Measurements from ENCODE around the gene LDHA.

The LDHA gene

DNA sequence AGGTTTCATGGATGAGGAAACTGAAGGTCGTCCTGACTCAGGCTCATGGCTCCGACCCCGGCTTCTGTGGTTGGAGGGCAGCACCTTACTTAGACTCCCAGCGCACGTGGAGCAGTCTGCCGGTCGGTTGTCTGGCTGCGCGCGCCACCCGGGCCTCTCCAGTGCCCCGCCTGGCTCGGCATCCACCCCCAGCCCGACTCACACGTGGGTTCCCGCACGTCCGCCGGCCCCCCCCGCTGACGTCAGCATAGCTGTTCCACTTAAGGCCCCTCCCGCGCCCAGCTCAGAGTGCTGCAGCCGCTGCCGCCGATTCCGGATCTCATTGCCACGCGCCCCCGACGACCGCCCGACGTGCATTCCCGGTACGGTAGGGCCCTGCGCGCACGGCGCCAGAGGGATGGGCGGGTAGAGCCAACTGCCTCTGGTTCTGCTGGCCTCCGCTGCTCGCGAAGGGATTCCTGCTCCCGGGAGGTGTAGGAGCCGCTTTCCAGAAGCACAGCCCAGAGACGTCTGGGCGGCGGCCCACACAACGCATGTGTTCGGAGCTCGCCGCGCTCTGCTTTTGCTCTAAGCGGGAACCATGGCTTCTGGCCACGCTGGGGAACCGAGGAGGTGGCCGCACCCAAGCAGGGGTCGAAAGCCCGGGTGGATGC lies at the start of gene LDHA:
TSS of gene LDHA (plus strand) at position 289 of the 653 bp plus-strand sequence. CDS start 2,280 bp downstream, outside the sequence.
- DNase-seq = peak; percentile 100

DNA sequence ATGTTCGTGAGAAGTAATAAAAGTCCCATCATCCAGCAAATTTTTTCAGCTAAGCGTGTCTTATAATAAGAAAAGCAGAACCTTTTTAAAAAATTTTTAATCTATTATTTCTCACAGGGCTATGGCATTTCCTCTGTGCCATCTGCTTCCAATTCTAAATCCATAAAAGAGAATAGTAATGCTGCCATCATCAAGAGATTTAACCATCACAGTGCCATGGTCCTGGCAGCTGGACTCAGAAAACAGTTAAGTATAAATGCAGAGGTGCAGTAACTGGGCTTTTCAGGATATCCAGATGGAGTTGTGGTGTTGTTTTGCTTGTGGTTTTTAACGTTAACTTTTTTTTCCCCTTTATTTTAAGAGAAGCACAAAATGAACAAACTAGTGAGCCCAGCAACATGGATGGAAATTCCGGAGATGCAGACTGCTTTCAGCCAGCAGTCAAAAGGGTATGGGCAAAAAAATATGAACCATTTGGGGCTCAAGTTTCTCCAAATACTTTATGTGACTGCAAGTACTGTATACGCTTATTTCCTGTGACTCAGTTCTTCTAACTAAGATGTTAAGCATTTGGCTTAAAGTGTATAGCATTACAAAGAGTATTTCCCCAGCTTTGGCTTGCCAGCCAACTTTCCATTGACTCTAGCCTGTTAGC lies 46.8 kb upstream of the LDHA start:
- DNase-seq = no peak

DNA sequence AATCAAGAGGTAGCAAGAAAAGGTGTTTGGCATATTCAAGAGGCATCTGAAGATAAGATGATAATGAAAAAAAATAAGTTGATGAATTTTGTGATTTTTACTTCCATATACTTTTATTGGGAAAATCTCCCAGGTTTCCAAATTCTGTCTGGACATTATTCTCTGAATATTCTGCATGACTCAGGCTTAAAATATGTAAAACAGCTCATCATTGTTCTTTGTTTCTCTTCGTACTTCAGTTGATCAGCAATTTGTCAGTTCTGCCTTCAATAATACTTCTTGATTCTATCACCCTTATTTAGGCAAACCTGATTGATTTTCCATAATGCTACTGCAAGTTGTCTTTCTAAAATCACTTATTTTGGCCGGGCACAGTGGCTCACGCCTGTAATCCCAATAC lies 41.8 kb upstream of the LDHA start:
- DNase-seq = no peak

DNA sequence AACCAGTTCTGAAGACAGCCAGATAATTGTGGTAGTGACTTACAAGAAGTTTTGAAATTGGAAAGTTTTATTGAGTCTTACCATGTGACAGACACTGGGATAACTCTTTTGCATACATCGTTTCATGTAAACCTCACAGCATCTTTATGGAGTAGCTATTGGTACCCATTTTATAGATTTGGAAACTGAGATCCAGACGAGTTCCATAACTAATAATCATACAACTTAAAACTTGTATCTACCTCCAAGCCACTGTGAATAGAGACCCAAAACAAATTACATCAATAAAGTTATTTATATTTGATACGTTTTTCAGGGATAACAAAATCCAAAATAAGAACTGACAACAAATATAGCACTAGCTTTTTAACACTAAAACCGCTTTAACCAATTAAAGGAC lies 35.7 kb upstream of the LDHA start:
- DNase-seq = no peak

DNA sequence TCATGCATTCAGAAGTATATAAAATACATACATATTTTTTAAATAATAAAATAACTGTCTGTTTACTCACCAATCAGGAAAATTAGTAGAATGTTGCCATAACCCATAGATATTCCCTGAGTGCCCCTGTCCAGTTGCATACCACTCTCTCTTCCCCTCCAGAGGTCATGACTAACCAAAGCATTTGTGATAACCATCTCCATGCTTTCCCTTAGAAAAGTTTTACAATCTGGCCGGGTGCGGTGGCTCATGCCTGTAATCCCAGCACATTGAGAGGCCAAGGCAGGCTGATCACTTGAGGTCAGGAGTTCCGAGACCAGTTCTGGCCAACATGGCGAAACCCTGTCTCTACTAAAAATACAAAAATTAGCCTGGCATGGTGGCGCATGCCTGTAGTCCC lies 33.2 kb upstream of the LDHA start:
- no peak for DNase-seq

DNA sequence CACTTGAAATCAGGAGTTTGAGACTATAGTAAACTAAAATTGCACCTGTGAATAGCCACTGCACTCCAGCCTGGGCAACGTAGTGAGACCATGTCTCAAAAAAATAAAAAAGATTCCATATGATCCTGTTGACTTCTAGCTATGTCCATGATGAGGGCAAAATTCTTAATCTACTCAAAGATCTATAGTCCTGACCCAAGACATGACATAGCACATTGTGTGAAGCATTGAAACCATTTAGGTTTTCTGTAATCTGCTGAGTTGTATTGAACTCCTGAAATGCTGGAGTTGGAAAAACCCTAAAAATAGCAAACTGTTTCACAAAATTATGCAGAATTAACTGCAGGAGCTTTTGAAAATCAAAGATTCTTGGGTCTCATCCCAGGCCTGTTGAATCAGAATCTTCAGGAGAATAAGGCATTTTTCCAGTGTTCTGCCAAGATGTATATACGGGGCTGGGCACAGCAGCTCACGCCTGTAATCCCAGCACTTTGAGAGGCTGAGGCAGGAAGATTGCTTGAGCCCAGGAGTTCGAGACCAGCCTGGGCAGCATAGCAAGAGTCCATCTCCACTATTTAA lies 29.8 kb upstream of the LDHA start:
- DNase-seq = no peak

DNA sequence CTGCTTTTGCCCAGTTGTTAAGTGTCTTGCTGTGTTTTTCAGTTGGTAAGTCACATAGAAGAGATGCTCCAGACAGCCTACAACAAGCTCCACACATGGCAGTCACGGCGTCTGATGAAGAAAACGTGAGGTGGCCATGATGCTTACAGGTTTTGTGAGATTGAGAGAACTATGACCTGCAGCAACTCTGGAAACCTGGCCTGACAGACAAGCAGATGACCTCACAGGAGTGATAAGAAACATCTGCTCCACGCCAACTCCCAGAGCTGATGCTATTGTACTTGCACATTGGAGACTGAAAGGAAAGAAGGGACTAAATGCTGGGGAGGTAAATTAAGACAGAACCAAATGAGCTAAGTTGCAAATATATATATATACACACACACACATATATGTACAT lies 28.6 kb upstream of the LDHA start:
- no peak for DNase-seq

DNA sequence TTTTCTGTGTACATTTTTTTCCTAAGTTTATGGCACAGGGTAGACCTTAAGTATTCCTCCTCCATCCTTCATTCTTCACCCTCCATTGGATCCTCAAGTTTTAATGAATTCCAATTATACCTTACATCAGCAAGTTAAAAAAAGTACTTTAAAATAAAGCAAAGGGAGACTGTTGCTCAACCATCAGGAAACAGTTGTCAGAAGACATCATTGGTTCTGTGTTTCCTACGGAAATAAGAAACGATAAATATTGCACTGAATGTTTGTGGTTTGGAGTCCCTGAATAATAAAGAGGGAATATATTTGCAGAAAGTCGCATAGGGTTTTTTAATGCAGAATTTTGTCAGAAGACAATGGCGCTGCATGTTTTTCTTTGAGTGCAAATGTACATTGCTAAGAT lies 28.1 kb upstream of the LDHA start:
- DNase-seq = no peak

DNA sequence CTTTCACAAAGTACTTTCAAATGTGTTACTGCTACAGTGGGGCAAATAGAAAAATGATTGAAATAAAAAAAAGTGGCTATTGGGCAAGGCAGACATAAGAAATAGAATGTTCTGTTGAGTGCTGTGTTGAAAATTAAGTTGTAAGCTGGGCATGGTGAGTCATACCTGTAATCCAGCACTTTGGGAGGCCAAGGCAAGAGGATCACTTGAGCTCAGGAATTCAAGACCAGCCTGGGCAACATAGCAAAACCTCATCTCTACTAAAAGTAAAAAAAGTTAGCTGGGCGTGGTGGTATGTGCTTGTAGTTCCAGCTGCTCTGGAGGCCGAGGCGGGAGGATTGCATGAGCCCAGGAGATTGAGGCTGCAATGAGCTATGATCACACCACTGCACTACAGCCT lies 26.9 kb upstream of the LDHA start:
- no peak for DNase-seq

DNA sequence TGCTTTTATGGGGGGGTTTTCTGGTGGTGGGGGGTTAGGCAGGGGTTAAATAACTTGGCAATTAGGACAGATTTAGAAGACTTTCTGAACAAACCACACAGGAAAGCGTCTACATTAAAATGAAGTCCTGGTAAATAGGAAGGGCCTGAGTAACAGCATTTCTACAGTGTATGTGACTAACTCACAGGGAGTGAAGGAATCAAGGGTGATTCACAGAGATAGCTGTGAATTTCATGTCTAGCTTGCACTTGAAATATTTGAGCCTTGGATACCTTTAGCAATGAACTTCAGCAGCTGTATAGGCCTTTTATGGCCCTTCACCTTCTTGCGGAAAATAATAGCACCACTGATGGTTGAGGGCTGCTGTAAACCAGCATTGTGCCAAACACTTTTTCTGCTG lies 26.1 kb upstream of the LDHA start:
- DNase-seq = no peak

DNA sequence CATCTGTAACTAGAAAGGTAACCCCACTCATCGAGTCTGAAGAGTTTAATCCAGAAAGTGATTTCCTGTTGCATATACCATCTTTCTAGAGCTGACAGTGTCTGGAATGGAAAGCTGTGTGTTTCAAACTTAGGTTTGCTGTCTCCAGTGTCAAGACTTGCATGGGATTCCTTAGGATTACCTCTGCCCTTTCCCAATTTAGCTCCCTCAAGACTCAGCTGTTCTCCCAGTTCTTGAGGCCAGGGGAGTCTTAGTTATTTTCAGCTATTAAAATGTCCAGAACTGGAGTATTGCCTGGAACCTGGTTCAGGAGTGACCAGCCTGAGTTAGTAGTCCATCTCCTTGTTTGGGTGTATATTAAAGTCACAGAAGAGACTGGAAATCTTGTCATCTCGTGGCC lies 25.0 kb upstream of the LDHA start:
- no peak for DNase-seq

DNA sequence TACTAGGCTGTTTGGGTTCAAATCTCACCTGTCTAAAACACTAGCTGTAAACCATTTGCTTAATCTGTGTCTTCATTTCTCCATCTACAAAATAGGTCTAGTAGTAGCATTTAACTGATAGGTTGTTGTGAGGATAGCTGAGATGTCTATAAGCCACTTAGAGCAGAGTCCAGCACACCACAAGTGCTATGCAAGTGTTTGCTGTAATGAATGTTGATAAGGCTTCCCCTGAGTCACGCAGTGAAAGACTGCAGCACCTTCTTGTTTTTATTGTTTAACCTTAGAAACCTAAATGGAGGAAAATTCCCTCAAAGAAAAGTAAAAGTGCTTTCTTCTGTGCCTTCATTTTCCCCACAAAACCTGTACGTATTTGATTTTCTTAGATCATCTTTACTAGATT lies 23.1 kb upstream of the LDHA start:
- no peak for DNase-seq

DNA sequence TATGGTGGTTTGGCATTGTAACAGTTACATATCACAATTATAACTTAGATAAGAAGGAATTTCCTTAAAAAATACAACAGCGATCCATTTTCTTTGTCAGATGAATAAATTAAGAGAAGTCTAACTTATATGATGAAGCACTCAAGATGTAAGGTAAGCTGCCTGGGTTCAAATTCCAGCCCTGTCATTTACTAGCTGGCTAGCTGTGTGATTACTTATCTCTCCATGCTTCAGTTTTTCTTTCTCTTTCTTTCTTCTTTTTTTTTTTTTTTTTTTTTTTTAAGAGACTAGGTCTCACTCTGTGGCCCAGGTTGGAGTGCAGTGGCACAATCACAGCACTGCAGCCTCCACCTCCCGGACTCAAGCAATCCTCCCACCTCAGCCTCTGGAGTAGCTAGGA lies 22.2 kb upstream of the LDHA start:
- DNase-seq = no peak

DNA sequence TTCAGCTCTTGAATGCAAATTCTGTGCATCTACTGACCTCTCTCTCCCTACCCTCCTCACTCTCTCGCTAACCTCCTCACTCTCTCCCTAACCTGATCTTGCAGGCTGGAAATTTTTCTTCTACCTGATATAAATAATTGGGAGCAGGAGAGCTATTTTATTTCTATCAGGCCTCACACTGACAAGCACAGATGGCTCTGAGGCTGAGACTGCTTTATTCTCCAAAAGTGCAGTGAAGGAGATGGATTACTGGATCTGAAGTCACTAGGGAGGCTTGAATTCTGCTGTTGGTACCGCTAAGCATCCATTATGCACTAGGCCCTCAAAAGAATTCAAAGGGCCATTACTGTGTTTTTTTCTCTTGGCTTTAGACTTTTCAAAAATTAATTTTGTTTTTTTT lies 19.4 kb upstream of the LDHA start:
- no peak for DNase-seq

DNA sequence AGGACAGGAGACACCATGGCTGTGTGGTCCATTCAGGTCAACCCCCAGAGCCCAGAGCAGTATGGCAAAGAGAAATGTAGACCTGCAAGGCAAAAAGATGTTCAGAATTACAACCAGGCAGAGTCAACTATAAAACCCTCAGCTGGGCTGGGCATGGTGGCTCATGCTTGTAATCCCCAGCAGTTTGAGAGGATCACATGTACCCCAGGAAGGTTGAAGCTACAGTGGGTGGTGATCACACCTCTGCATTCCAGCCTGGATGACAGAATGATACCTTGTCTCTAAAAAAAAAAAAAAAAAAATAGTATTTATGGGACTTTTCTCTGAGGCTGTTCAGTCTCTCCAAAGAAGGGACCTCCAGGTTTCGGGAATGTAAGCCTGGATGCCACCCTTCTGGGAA lies 18.4 kb upstream of the LDHA start:
- no peak for DNase-seq

DNA sequence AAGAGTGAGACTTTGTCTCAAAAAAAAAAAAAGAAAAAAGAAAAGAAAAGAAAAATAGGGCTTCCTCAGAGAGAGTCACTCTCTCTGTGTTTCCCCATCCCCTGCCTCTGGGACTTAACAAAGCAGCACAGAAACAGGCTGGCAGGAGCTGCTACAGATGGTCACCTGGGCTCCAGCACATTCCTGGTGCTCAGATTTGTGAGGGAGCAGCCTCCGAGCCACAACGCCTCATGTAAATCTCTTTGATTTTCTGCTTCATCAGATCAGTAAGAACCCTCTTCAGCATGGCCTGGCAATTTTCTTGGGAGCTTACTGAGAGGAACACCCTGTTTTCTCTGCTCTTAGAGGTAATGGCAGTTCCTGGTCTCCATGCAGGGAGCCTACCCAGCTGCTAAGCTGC lies 15.2 kb upstream of the LDHA start:
- no peak for DNase-seq

DNA sequence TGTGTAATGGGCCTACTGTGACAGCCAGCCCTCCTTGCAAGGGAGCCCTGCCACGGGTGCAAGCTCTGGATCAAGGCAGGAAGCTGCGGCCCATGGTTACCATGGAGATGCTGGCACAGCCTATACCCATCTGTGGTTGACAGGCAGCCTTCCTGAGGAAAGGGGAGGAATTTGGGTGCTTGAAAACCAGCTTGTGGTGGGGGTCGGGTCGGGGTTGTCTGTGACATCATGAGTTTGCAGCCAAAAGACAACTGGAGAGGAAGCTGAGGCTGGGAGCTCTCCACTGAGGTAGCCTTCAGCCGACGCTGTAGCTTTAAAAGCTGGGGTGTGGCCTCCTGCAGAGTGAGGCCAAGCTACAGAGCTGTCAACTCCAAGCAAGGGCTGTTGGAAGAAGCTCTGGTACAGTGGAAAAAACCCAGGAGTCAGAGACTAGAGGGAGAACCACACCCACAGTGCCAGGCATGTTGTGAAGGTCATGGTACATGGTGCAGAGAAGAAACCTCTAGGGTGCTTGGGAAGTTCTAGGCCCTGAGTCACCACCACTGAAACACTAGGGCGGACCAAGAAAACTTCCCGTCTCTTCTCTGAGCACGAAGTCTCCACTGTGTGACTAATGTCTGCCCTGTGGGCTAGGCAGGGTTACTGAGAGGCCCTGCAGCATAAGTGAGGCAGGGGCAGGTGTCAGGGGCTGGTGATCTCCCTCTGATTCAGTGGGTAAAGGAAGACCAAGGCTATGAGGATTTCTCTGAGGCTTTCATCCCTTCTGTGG lies 10.8 kb upstream of the LDHA start:
- peak; percentile 89 for DNase-seq

DNA sequence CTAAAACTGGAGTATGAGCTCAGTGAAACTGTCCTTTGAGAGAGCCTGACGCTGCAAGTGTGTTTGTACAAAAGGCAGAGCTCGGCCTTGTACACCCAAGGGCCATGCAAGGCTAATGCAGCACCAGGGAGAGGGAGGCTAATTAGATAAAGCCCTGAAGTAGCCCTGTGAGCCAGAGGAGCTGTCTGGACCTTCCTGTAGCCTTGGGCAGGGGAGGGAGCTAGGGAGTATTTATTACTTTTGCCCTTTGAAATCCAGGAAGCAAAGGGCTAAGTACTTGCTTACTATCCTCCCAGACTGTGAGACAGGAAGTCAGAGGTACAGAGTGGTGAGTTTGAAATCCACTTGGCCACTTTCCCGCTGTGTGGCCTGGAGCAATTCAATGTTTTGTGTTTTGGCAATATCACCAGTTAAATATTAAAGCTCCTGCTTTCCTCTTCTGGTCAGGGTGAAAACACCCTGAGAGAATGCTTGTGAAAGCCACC lies 10.2 kb upstream of the LDHA start:
- DNase-seq = no peak

DNA sequence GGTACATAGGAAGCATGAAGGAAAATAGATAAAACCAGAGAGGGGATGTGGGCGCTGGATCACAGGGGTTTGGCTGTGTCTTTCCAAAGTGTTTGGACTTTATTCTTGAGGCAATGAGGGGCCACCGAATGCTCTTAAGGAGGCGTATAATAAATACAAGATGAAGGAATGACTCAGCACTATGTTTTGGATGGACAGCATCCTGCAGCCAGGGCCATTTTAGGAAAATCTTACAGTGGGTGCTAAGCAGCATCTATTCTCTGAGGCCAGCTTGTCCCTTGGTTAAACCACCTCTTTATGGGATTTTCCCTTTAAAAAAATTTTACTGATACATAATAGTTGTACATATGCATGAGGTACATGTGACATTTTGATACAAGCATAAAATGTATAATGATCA lies 4.3 kb upstream of the LDHA start:
- DNase-seq = no peak

DNA sequence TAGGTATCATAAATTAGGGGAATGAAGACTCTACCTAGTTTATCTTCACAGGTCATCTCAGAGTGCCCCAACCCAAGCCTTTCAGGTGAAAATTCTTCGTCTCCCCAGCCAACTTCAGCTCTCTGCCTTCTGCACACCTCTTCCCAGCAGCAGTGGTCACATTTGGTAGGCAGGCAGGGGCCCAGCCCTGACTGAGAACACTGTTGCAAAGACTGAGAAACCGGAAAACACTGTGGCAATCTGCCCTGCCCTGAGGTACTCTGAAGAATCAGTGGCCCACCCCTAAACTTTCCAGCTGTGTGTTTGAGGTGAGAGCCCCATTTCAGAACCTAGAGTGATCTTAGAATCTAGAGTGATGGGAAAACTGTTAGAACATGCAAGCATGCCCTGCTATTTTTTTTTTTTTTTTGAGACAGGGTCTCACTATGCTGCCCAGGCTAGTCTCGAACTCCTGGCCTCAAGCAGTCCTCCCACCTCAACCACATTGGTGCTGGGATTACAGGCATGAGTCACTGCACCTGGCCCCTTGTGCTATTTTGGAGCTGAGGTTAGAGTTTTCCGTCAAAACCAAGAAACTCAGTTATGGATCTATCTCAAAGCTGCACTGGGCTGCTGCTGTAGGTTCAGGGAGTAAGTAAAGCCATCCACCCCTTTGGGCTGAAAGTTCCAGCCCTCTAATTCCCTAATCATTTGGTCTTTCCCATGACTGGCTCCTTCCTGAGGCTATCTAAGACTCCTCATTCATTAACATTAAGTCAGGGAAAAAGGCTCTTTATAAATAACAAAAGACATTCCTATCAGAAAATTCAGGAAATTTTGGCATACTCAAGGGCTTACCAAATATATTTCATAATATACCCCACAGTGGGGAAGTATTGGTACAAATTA lies 1.7 kb upstream of the LDHA start:
- peak; percentile 50 for DNase-seq

DNA sequence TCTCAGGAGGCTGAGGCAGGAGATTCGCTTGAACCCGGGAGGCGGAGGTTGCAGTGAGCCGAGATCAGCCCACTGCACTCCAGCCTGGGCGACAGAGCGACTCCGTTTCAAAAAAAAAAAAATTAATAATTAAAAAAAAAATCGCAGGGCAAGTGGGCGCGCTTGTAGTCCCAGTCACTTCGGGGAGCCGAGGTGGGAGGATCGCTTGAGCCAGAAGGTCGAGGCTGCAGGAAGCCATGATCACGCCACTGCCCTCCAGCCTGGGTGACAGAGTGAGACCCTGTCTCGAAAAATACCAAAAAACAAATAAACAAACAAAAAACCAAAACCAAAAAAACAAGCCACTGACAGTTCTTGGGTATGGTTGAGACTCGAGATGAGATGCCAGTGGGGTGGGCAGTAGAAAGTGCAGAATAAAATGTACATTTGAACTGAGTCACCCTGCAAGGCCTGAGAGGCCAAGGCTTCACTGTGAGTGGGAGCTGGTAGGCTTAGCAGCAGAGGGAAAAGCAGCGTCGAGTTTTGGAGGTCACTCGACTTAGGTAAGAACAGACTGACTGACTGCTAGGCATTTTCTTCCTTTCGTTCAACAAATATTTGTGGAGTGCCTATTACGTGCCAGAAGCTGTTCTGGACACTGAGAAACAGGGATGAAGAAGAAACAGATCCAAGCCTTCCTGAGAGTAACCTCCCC lies 635 bp upstream of the LDHA start:
- DNase-seq = peak; percentile 53

All from stimulated activated CD4-positive, alpha-beta T cell treated with anti-CD3 and anti-CD28 coated beads, Interleukin-15, amount 100 ng/mL, for 24 hours (primary cell).